Endothelial cell of umbilical vein (primary cell): ENCODE data around the gene TGFBI. TPM values are rescaled to one million over a fixed set of nuclear protein-coding genes. Genes with fewer than 3 reads are reported as not detected.

Source experiments
- BruUV-seq: library from RNA; stranded (reverse); fragments of 400-500 nt; replicated peaks from 2 replicates; lab custom pipeline; 2021; lab: Mats Ljungman, UMichigan
- CTCF ChIA-PET: fragments of 300-600, 350-600 bp; sonication (Branson Sonifier 250); formaldehyde crosslinking; loops from one replicate; lab custom pipeline; 2021; ENCODE audit warnings: antibody characterized with exemption, inconsistent platforms; lab: Charles Lee
- POLR2A ChIA-PET: fragments of 300-600, 350-600 bp; sonication (Branson Sonifier 250); formaldehyde crosslinking; loops from one replicate; lab custom pipeline; 2021; ENCODE audit warnings: antibody characterized with exemption, inconsistent platforms; lab: Charles Lee
- DNase-seq: peaks from one replicate; pipeline ENCODE4 v3.0.0-alpha.2; 2011; ENCODE audit warnings: low read depth, low spot score
- FAIRE-seq: peaks from 2 replicates; lab custom pipeline; 2011; peaks lifted over from hg19 to GRCh38; lab: Jason Lieb, UNC
- H2AFZ ChIP-seq: 2 replicates; pipeline ENCODE4 v1.6.0; 2012; ENCODE audit warnings: low read depth, low read length, control low read depth, inconsistent platforms
- H3K27ac ChIP-seq: 2 replicates; pipeline ENCODE4 v1.5.1; 2011; ENCODE audit warnings: low read depth, mild to moderate bottlenecking, control low read depth, low read length, moderate library complexity; ENCODE audit not compliant: insufficient read depth
- H3K27me3 ChIP-seq, 2 experiments: 2 replicates each; pipeline versions ENCODE4 v1.6.0 to v1.6.1; 2011; ENCODE audit warnings: low read length in 2 of 2, mixed read lengths in 1 of 2; ENCODE audit not compliant: control insufficient read depth in 2 of 2, insufficient read depth in 2 of 2
- H3K36me3 ChIP-seq, 2 experiments: 2 replicates in 1 of 2; 3 replicates in 1 of 2; pipeline ENCODE4 v1.5.1; 2011; ENCODE audit warnings: low read length in 2 of 2, mild to moderate bottlenecking in 1 of 2, moderate library complexity in 1 of 2; ENCODE audit not compliant: control insufficient read depth in 2 of 2, insufficient read depth in 2 of 2; ENCODE audit errors: extremely low read depth in 1 of 2
- H3K4me1 ChIP-seq: 3 replicates; pipeline ENCODE4 v1.5.1; 2011; ENCODE audit warnings: mild to moderate bottlenecking, low read length; ENCODE audit not compliant: control insufficient read depth, insufficient read depth; ENCODE audit errors: extremely low read depth
- H3K4me2 ChIP-seq: 2 replicates; pipeline ENCODE4 v1.6.1; 2011; ENCODE audit warnings: low read length, control low read depth, mixed read lengths; ENCODE audit not compliant: insufficient read depth
- H3K4me3 ChIP-seq, 3 experiments: fragments of 200-600 bp in 1 of 3; sonication (generic), shearing (Covaris generic) in 1 of 3; replicated peaks in 1 of 3; 2 replicates each; pipeline ENCODE4 v1.5.1; 2011 to 2016; ENCODE audit warnings: control low read depth in 3 of 3, low read length in 3 of 3, mild to moderate bottlenecking in 2 of 3, inconsistent platforms in 1 of 3, low read depth in 1 of 3, moderate library complexity in 1 of 3; ENCODE audit not compliant: insufficient read depth in 1 of 3
- H3K79me2 ChIP-seq: 2 replicates; pipeline ENCODE4 v1.6.0; 2012; ENCODE audit warnings: low read length, inconsistent platforms; ENCODE audit not compliant: control insufficient read depth, insufficient read depth
- H3K9ac ChIP-seq: replicated peaks from 2 replicates; pipeline ENCODE3; 2011; ENCODE audit warnings: low read length, control low read depth; ENCODE audit not compliant: insufficient read depth; ENCODE audit errors: extremely low read depth
- H3K9me1 ChIP-seq: replicated peaks from 3 replicates; pipeline ENCODE4 v1.6.0; 2011; ENCODE audit warnings: mild to moderate bottlenecking, low read length; ENCODE audit not compliant: control insufficient read depth, insufficient read depth; ENCODE audit errors: extremely low read depth
- H3K9me3 ChIP-seq: replicated peaks from 2 replicates; pipeline ENCODE4 v1.5.1; 2012; ENCODE audit warnings: low read length, inconsistent platforms; ENCODE audit not compliant: control insufficient read depth, insufficient read depth
- H4K20me1 ChIP-seq: replicated peaks from 2 replicates; pipeline ENCODE3; 2011; ENCODE audit warnings: mild to moderate bottlenecking, low read length; ENCODE audit not compliant: control insufficient read depth, insufficient read depth; ENCODE audit errors: extremely low read depth
- EZH2 ChIP-seq: IDR thresholded peaks from 2 replicates; pipeline ENCODE4 v1.6.1; 2012; ENCODE audit warnings: borderline replicate concordance, low read depth, mild to moderate bottlenecking, moderate library complexity, low read length, inconsistent platforms; ENCODE audit not compliant: severe bottlenecking
- FOS ChIP-seq: IDR thresholded peaks from 2 replicates; pipeline ENCODE4 v1.6.1; 2011; ENCODE audit warnings: mild to moderate bottlenecking, low read length, moderate library complexity, borderline replicate concordance; ENCODE audit not compliant: insufficient read depth
- GATA2 ChIP-seq: IDR thresholded peaks from 2 replicates; pipeline ENCODE4 v1.7.0; 2011; ENCODE audit warnings: low read depth, mild to moderate bottlenecking, moderate library complexity, mixed read lengths, low read length; ENCODE audit not compliant: insufficient read length, insufficient read depth
- JUN ChIP-seq: IDR thresholded peaks from 2 replicates; pipeline ENCODE4 v1.6.1; 2011; ENCODE audit warnings: borderline replicate concordance, low read depth; ENCODE audit not compliant: insufficient read length, insufficient read depth
- MYC ChIP-seq: IDR thresholded peaks from one replicate; pipeline ENCODE4 v1.6.1; 2011; ENCODE audit warnings: mild to moderate bottlenecking, low read depth, low read length
- POLR2A ChIP-seq: IDR thresholded peaks from 2 replicates; pipeline ENCODE4 v1.6.1; 2012; ENCODE audit warnings: low read depth, mild to moderate bottlenecking, control low read depth, low read length
- POLR2AphosphoS5 ChIP-seq: IDR thresholded peaks from 2 replicates; pipeline ENCODE4 v1.6.1; 2012; ENCODE audit warnings: low read depth, mild to moderate bottlenecking, control low read depth, low read length, moderate library complexity; ENCODE audit not compliant: insufficient read depth
- dilution Hi-C: fragments of 300-500 bp; cut with MboI; formaldehyde crosslinking; loops from one replicate; pipeline ENCODE4 v1.15.0; 2019; ENCODE audit warnings: low sequenced_read_pairs; ENCODE audit not compliant: extremely low pct_ligation_motif_present
- intact Hi-C: fragments of 100-400 bp; cut with micrococcal nuclease; formaldehyde crosslinking; loops from one replicate; pipeline ENCODE4 v1.10.0; 2022
- polyA plus RNA-seq, 4 experiments: library from polyadenylated mRNA; depleted of rRNA in 3 of 4; stranded (reverse) in 3 of 4; unstranded in 1 of 4; fragments of >200 nt; gene quantifications; 2 replicates each; pipeline versions ENCODE4 v1.2.1 to v1.2.3, GENCODE V29; 2011 to 2012; ENCODE audit warnings: missing spikeins in 1 of 4
- total RNA-seq: library from RNA; stranded (reverse); gene quantifications from 2 replicates; pipeline ENCODE4 v1.2.3, GENCODE V29; 2021
- TF ChIP-seq, protein P1 (sequence below), 2 donors: IDR thresholded peaks; 1 replicate in 1 of 2; 2 replicates in 1 of 2; pipeline ENCODE4 v1.5.1; 2011; ENCODE audit warnings: low read length in 2 of 2, mild to moderate bottlenecking in 2 of 2, moderate library complexity in 2 of 2, control low read depth in 1 of 2, inconsistent platforms in 1 of 2, low read depth in 1 of 2; ENCODE audit not compliant: insufficient read depth in 1 of 2; ENCODE audit errors: extremely low read depth in 1 of 2
- TF ChIP-seq, protein P2 (sequence below): IDR thresholded peaks from 2 replicates; pipeline ENCODE4 v1.6.1; 2011; ENCODE audit not compliant: insufficient read depth, insufficient read length

The TGFBI gene
- total and polyA plus RNA-seq, 2 donors (not counting 3 experiments of a cell fraction or from before 2014, with no cell fraction given), result 6.5 to 18.9 TPM

DNA sequence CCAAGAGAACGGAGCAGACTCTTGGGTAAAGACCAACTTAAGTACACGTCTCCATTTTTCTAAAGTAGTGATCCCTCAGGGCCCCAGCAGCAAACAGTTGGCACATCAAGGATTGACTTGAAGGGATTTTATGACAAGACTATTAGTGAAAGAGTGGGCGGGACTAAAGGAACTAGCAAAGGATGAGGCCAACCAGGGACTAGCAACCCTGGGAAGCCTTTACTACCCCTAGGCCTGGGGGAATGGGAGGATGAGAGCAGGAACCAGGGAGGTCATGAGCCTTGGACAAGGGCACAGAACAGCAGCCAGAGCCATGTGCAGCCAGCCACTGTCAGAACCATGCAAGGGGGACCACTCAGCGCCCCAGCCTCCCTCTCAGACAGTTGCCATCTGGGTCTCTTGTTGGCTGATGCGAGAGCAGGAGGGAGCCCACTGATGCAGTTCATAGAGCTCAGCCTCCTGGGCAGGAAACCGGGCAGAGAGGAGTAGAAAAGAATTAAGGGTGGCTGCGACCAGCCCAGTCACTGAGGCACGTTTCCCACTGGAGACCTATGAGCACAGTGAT, 28.1 kb downstream of the TGFBI start:
- H3K4me2 ChIP-seq, result no peak overlapping the region
- no peak overlapping the region for H3K27ac ChIP-seq
- no peaks in the 10 kb centered on the region for H3K79me2 ChIP-seq
- H3K4me3 ChIP-seq, result no peak overlapping the region
- no TSS peak for BruUV-seq
- no peak overlapping the region for H3K9ac ChIP-seq
- no peak for TF ChIP-seq JUN
- TF ChIP-seq GATA2, result no peak
- TF ChIP-seq MYC, result no peak
- TF ChIP-seq, protein P1, sequence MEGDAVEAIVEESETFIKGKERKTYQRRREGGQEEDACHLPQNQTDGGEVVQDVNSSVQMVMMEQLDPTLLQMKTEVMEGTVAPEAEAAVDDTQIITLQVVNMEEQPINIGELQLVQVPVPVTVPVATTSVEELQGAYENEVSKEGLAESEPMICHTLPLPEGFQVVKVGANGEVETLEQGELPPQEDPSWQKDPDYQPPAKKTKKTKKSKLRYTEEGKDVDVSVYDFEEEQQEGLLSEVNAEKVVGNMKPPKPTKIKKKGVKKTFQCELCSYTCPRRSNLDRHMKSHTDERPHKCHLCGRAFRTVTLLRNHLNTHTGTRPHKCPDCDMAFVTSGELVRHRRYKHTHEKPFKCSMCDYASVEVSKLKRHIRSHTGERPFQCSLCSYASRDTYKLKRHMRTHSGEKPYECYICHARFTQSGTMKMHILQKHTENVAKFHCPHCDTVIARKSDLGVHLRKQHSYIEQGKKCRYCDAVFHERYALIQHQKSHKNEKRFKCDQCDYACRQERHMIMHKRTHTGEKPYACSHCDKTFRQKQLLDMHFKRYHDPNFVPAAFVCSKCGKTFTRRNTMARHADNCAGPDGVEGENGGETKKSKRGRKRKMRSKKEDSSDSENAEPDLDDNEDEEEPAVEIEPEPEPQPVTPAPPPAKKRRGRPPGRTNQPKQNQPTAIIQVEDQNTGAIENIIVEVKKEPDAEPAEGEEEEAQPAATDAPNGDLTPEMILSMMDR (IDR thresholded peaks at IDR 0.05; ENCODE audit: extremely low read depth in 1 of 2, insufficient read depth in 1 of 2, low read depth in 1 of 2, low read length in 2 of 2), result no peak
- TF ChIP-seq EZH2, result no peak
- TF ChIP-seq FOS, result no peak
- TF ChIP-seq POLR2AphosphoS5, result no peak
- TF ChIP-seq POLR2A, result no peak
- TF ChIP-seq, protein P2, sequence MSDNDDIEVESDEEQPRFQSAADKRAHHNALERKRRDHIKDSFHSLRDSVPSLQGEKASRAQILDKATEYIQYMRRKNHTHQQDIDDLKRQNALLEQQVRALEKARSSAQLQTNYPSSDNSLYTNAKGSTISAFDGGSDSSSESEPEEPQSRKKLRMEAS, result no peak
- H3K9me1 ChIP-seq, result no peaks in the 10 kb centered on the region
- ChIA-PET CTCF (interaction anchor here (0.9 to 5.9 kb wide), 10 partner anchors 10 to 82 kb away, joined by 3 to 46 read pairs (median 5); no protein-coding TSS in a partner anchor), POLR2A (no interaction called here)
- H3K4me1 ChIP-seq, result peaks cover 42% of the 10 kb centered on the region
- dilution Hi-C loops (no loop called here), intact Hi-C loops (no loop called here)
- H3K9me3 ChIP-seq, result no peaks in the 10 kb centered on the region
- H3K27me3 ChIP-seq, result no peaks in the 10 kb centered on the region
- no peaks in the 10 kb centered on the region for H4K20me1 ChIP-seq
- H3K36me3 ChIP-seq, result no peaks in the 10 kb centered on the region
- H2AFZ ChIP-seq, result no peak overlapping the region
- no peak for FAIRE-seq
- DNase-seq, result no peak
